GM21381 (cell line): ENCODE results near the gene MANEAL.
"Not testable (repeated sequence)": the region's sequence is repeated elsewhere in the genome, so short reads cannot be mapped to it uniquely, and the experiment has no call there.

ENCODE experiments used
- ATAC-seq: cut with Tn5 transposase; IDR thresholded peaks from one replicate; pipeline ENCODE4 v1.9.1; 2021; ENCODE audit warnings: mild to moderate bottlenecking, moderate library complexity; ENCODE audit not compliant: unreplicated experiment

MANEAL gene

GRCh38 chr1:37793773-37794371, at the start of gene MANEAL:
Gene MANEAL, plus strand, starts transcription at chr1:37793847. Its CDS starts 336 bp downstream, at chr1:37794183.
- peak; percentile 54 for ATAC-seq

- ATAC-seq = no peak
Measured at GRCh38 chr1:37746806-37747205, 46.8 kb upstream of the MANEAL start.

GRCh38 chr1:37748565-37748964, 45.1 kb upstream of the MANEAL start:
- ATAC-seq = no peak

- ATAC-seq = no peak
Measured at GRCh38 chr1:37752213-37752582, 41.4 kb upstream of the MANEAL start.

GRCh38 chr1:37752583-37753471, 40.8 kb upstream of the MANEAL start:
- ATAC-seq = no peak

- no peak for ATAC-seq
Measured at GRCh38 chr1:37753473-37754321, 40.0 kb upstream of the MANEAL start.

GRCh38 chr1:37755290-37755689, 38.4 kb upstream of the MANEAL start:
- ATAC-seq = no peak

- no peak for ATAC-seq
Measured at GRCh38 chr1:37755951-37756560, 37.6 kb upstream of the MANEAL start.

- ATAC-seq = no peak
Measured at GRCh38 chr1:37759451-37759850, 34.2 kb upstream of the MANEAL start.

GRCh38 chr1:37761416-37762095, 32.1 kb upstream of the MANEAL start:
- no peak for ATAC-seq

- no peak for ATAC-seq
Measured at GRCh38 chr1:37762516-37762915, 31.1 kb upstream of the MANEAL start.

GRCh38 chr1:37763791-37764413, 29.7 kb upstream of the MANEAL start:
- no peak for ATAC-seq

- no peak for ATAC-seq
Measured at GRCh38 chr1:37764414-37764825, 29.2 kb upstream of the MANEAL start.

- ATAC-seq = no peak
Measured at GRCh38 chr1:37764888-37765441, 28.7 kb upstream of the MANEAL start, which contains the start of gene EPHA10. Gene EPHA10, minus strand, starts transcription at chr1:37765120. Its CDS starts 54 bp downstream, at chr1:37765066.

GRCh38 chr1:37765916-37766664, 27.6 kb upstream of the MANEAL start:
- no peak for ATAC-seq

GRCh38 chr1:37767488-37767887, 26.2 kb upstream of the MANEAL start:
- no peak for ATAC-seq

- not testable (repeated sequence) for ATAC-seq
Measured at GRCh38 chr1:37771440-37771839, 22.2 kb upstream of the MANEAL start.

- no peak for ATAC-seq
Measured at GRCh38 chr1:37776946-37777516, 16.6 kb upstream of the MANEAL start.
